Mesendoderm (in vitro differentiated cells): ENCODE results near the gene FAAP20.

Experiments
- DNase-seq: peaks from one replicate; pipeline ENCODE4 v3.0.0; 2013
- H2AK5ac ChIP-seq: 2 replicates; pipeline ENCODE4 v1.6.1; 2013; ENCODE audit warnings: low read length, inconsistent platforms
- H2BK120ac ChIP-seq: 2 replicates; pipeline ENCODE4 v1.6.1; 2013; ENCODE audit warnings: low read depth, mild to moderate bottlenecking, low read length, moderate library complexity, mixed read lengths
- H2BK15ac ChIP-seq: replicated peaks from 2 replicates; pipeline ENCODE4 v1.6.1; 2013; ENCODE audit warnings: low read depth, mild to moderate bottlenecking, moderate library complexity
- H2BK5ac ChIP-seq: 2 replicates; pipeline ENCODE4 v1.6.1; 2013; ENCODE audit warnings: low read length, inconsistent platforms
- H3K18ac ChIP-seq: 2 replicates; pipeline ENCODE4 v1.6.1; 2013; ENCODE audit warnings: mild to moderate bottlenecking, low read length, mixed read lengths
- H3K23ac ChIP-seq: one replicate; pipeline ENCODE4 v1.6.1; 2013; ENCODE audit warnings: low read length
- H3K27ac ChIP-seq: 2 replicates; pipeline ENCODE4 v1.5.1; 2013; ENCODE audit warnings: low read depth, mild to moderate bottlenecking, inconsistent platforms, low read length, moderate library complexity
- H3K27me3 ChIP-seq: 2 replicates; pipeline ENCODE4 v1.6.1; 2013; ENCODE audit warnings: low read length, control low read depth, mild to moderate bottlenecking, inconsistent platforms; ENCODE audit not compliant: insufficient read depth, poor library complexity
- H3K36me3 ChIP-seq: 2 replicates; pipeline ENCODE4 v1.6.1; 2013; ENCODE audit warnings: low read length, inconsistent platforms; ENCODE audit not compliant: control insufficient read depth, insufficient read depth
- H3K4ac ChIP-seq: one replicate; pipeline ENCODE4 v1.6.1; 2013; ENCODE audit warnings: low read depth, mild to moderate bottlenecking, low read length, moderate library complexity
- H3K4me1 ChIP-seq: 2 replicates; pipeline ENCODE4 v1.6.1; 2013; ENCODE audit warnings: low read depth, low read length, inconsistent platforms; ENCODE audit not compliant: control insufficient read depth
- H3K4me2 ChIP-seq: 2 replicates; pipeline ENCODE4 v1.6.1; 2013; ENCODE audit warnings: low read length
- H3K4me3 ChIP-seq: 2 replicates; pipeline ENCODE4 v1.5.1; 2013; ENCODE audit warnings: mild to moderate bottlenecking, low read length
- H3K56ac ChIP-seq: one replicate; pipeline ENCODE4 v1.6.1; 2013; ENCODE audit warnings: low read length
- H3K79me1 ChIP-seq: 2 replicates; pipeline ENCODE4 v1.6.1; 2013; ENCODE audit warnings: low read length, inconsistent platforms
- H3K79me2 ChIP-seq: 2 replicates; pipeline ENCODE4 v1.6.1; 2013; ENCODE audit warnings: mild to moderate bottlenecking, low read length; ENCODE audit not compliant: control insufficient read depth, insufficient read depth
- H3K9ac ChIP-seq: 2 replicates; pipeline ENCODE4 v1.6.1; 2013; ENCODE audit warnings: low read length, inconsistent platforms
- H4K5ac ChIP-seq: one replicate; pipeline ENCODE4 v1.6.1; 2013; ENCODE audit warnings: low read length
- H4K8ac ChIP-seq: one replicate; pipeline ENCODE4 v1.6.1; 2013; ENCODE audit warnings: low read depth, mild to moderate bottlenecking, control low read depth, low read length, moderate library complexity
- WGBS: extraction: QIAGEN DNeasy Blood & Tissue Kit; methylation state at CpG from one replicate; pipeline ENCODE4 v1.1.7; 2013; ENCODE audit warnings: low lambda C conversion rate, missing lambda C conversion rate; ENCODE audit not compliant: insufficient coverage; ENCODE audit errors: extremely low coverage; 5-methylcytosine and 5-hydroxymethylcytosine counted together

FAAP20 gene

GRCh38 chr1:2194898-2195673 lies 514 bp upstream of the FAAP20 start:
- Histone ChIP-seq H3K9ac (peak overlapping the region; percentile 75), H3K27ac (peak overlapping the region; percentile 84), H3K4me2 (peak overlapping the region; percentile 70), H3K4me1 (peaks cover 1% of the 10 kb centered on the region), H3K27me3 (no peaks in the 10 kb centered on the region), H3K79me2 (peaks cover 12% of the 10 kb centered on the region), H3K4ac (peak overlapping the region; percentile 71), H2BK120ac (no peak overlapping the region), H3K18ac (peak overlapping the region; percentile 90), H3K4me3 (no peak overlapping the region), H2BK5ac (no peak overlapping the region), H3K36me3 (no peaks in the 10 kb centered on the region), H4K5ac (no peak overlapping the region), H2BK15ac (no peak overlapping the region), H4K8ac (no peak overlapping the region), H3K23ac (no peak overlapping the region), H2AK5ac (no peak overlapping the region), H3K56ac (peak overlapping the region; percentile 88), H3K79me1 (peaks cover 7% of the 10 kb centered on the region)
- WGBS, result no CpG with 5 or more reads among the region's 35 CpGs
- peak; percentile 91 for DNase-seq

DNA sequence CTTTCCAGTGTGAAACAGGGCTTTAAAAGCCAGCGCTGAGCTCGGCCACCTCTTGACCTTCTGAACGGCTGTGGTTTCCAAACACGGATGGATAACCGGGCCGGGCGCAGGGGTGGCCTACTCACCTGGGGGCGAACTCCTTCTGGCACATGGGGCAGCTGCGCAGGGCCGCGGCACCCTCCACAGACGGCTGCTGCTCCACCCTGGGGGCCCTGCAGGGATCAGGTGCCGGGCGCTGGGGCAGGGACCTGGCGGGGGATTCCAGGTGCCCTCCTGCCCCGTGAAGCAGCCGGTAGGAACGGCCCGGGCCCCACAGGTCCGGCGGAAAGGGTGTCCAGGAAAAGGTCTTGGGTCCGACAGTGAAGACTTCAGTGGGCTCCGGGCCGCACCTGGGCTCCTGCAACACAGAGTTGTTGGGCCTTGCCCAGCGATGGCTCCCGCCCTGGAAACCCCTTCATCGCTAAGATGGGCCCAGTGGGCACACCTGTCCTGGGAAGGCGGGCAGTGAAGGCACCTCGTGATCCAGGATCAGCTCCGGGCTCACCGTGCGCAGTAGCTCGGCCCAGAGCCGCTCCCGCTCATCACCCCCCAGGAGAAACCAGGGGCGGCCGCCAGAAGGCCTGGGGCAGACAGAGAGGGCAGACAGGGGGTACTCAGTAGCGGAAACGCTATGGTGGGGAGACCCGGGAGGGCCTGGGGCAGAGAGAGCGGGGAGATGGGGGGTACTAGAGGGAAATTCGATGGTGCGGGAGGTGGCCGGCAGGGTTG lies 874 bp downstream of the FAAP20 start:
- H2BK15ac ChIP-seq, result no peak overlapping the region
- no peak overlapping the region for H4K5ac ChIP-seq
- no peaks in the 10 kb centered on the region for H3K36me3 ChIP-seq
- H3K27me3 ChIP-seq, result no peaks in the 10 kb centered on the region
- H3K56ac ChIP-seq, result peak overlapping the region; percentile 90
- peak overlapping the region; percentile 85 for H3K9ac ChIP-seq
- no peaks in the 10 kb centered on the region for H3K4me1 ChIP-seq
- H3K79me1 ChIP-seq, result peaks cover 7% of the 10 kb centered on the region
- no peak for DNase-seq
- no peak overlapping the region for H2BK120ac ChIP-seq
- H2BK5ac ChIP-seq, result no peak overlapping the region
- peak overlapping the region; percentile 57 for H3K18ac ChIP-seq
- H4K8ac ChIP-seq, result no peak overlapping the region
- peak overlapping the region; percentile 37 for H2AK5ac ChIP-seq
- peaks cover 12% of the 10 kb centered on the region for H3K79me2 ChIP-seq
- H3K4ac ChIP-seq, result peak overlapping the region; percentile 83
- H3K23ac ChIP-seq, result peak overlapping the region; percentile 66
- WGBS, result no CpG with 5 or more reads among the region's 44 CpGs
- peak overlapping the region; percentile 36 for H3K4me3 ChIP-seq
- no peak overlapping the region for H3K27ac ChIP-seq
- peak overlapping the region; percentile 51 for H3K4me2 ChIP-seq

DNA sequence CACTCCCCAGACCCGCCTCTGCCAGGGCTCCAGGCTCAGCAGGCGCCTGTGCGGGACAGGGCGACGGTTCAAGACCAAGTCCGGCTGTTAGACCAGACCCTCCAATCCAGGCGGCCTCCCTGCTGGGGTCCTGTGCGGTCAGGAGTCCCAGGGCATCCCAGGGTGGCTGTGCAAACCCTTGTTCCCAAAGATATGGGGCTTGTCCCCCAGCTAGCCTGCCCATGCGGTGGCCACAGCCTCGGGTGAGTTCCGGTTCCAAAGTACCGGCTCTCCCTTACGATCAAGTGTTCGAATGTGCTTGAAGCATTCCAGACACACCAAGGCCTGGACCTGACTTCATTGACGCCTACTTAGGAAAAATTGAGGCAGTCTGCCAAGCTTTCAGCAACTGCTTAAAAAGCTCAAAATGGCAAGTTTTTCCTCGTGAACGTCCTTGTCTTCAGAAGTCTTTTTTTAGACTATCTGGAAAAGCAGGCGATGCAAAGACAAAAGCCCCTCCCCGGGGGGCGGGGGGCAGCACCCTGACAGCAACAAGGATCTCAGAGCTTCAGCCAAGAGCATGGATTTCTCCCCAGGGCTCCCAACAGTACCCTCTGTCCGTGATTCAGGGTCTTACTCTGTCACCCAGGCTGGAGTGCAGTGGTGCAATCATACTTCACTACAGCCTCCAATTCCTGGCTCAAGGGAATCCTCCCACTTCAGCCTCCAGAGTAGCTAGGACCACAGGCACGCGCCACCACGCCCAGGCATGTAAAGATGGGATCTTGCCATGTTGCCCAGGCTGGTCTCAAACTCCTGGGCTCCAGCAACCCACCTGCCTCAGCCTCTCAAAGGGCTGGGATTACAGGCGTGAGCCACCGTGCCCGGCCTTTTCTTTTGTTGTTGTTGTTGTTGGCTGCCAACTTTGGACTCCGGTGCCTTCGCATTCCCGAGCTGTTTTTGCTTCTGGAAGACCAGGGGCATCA lies 2.3 kb downstream of the FAAP20 start:
- no peak overlapping the region for H4K8ac ChIP-seq
- WGBS, result no CpG with 5 or more reads among the region's 30 CpGs
- H3K23ac ChIP-seq, result no peak overlapping the region
- H2BK5ac ChIP-seq, result no peak overlapping the region
- no peak overlapping the region for H3K18ac ChIP-seq
- no peak overlapping the region for H4K5ac ChIP-seq
- no peak overlapping the region for H3K56ac ChIP-seq
- H3K79me1 ChIP-seq, result peaks cover 7% of the 10 kb centered on the region
- H2AK5ac ChIP-seq, result no peak overlapping the region
- no peaks in the 10 kb centered on the region for H3K4me1 ChIP-seq
- H3K9ac ChIP-seq, result peak overlapping the region; percentile 24
- H3K27me3 ChIP-seq, result no peaks in the 10 kb centered on the region
- H3K4ac ChIP-seq, result no peak overlapping the region
- peaks cover 12% of the 10 kb centered on the region for H3K79me2 ChIP-seq
- H3K36me3 ChIP-seq, result no peaks in the 10 kb centered on the region
- H2BK15ac ChIP-seq, result no peak overlapping the region
- no peak overlapping the region for H3K4me3 ChIP-seq
- DNase-seq, result no peak
- no peak overlapping the region for H3K27ac ChIP-seq
- no peak overlapping the region for H2BK120ac ChIP-seq
- H3K4me2 ChIP-seq, result no peak overlapping the region

DNA sequence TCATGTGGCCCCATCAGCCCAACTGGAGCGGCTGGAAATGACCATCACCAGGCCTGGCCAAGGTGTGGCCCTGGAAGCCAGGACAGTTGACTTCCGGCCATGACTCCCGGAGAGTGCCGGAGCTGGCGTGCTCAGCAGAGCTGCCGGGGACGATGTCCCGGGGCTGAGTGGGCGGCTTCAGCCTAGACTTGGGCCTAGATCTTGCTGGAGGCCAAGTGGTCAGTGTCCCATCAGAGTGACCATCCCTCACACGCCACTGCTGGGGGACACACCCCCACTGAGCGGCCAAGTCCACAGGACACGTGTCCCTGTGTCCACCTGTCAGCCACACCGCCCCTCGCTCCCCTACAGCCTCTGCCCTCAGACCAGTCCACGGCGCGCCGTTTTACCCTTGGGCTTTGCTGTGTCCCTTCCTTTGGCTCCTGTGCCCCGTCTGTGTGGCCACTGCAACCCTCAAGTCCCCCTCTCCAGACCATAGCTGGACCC lies 4.0 kb downstream of the FAAP20 start:
- Histone ChIP-seq H3K79me1 (peaks cover 7% of the 10 kb centered on the region), H2AK5ac (no peak overlapping the region), H3K56ac (no peak overlapping the region), H3K36me3 (no peaks in the 10 kb centered on the region), H2BK5ac (no peak overlapping the region), H3K9ac (no peak overlapping the region), H3K4ac (no peak overlapping the region), H3K4me2 (no peak overlapping the region), H3K4me1 (no peaks in the 10 kb centered on the region), H3K18ac (no peak overlapping the region), H4K5ac (no peak overlapping the region), H3K27me3 (no peaks in the 10 kb centered on the region), H3K27ac (no peak overlapping the region), H3K23ac (no peak overlapping the region), H3K4me3 (no peak overlapping the region), H4K8ac (no peak overlapping the region), H2BK15ac (no peak overlapping the region), H2BK120ac (no peak overlapping the region), H3K79me2 (peaks cover 12% of the 10 kb centered on the region)
- no CpG with 5 or more reads among the region's 19 CpGs for WGBS
- no peak for DNase-seq
